OCI-LY1 (cell line): ENCODE results near the gene ARPP21.
A peak's percentile ranks its signal among the peaks of the same experiment; 100 is the strongest.

Experiments used
- H2AFZ ChIP-seq: fragments of 200-600 bp; sonication (generic), shearing (Covaris generic); 2 replicates; pipeline ENCODE4 v1.6.0; 2014; ENCODE audit warnings: antibody characterized with exemption, mild to moderate bottlenecking, low read length
- H3F3A ChIP-seq: fragments of 200-600 bp; sonication (generic), shearing (Covaris generic); 2 replicates; pipeline ENCODE4 v1.6.0; 2014; ENCODE audit warnings: mild to moderate bottlenecking, antibody characterized with exemption, low read length, moderate library complexity; ENCODE audit not compliant: insufficient read depth
- H3K27ac ChIP-seq: fragments of 200-600 bp; sonication (generic); 2 replicates; pipeline ENCODE4 v1.5.1; 2014; ENCODE audit warnings: low read length, mixed run types, mild to moderate bottlenecking, low read depth; ENCODE audit not compliant: poor library complexity, severe bottlenecking
- H3K27me3 ChIP-seq: fragments of 200-600 bp; sonication (generic); 2 replicates; pipeline ENCODE4 v1.6.0; 2014; ENCODE audit warnings: antibody characterized with exemption, mild to moderate bottlenecking, low read length, moderate library complexity; ENCODE audit not compliant: insufficient read depth
- H3K36me3 ChIP-seq: fragments of 200-600 bp; sonication (generic); 2 replicates; pipeline ENCODE4 v1.6.1; 2014; ENCODE audit warnings: mild to moderate bottlenecking, antibody characterized with exemption, low read length, moderate library complexity, mixed read lengths; ENCODE audit not compliant: insufficient read depth
- H3K4me1 ChIP-seq: fragments of 200-600 bp; sonication (generic); 2 replicates; pipeline ENCODE4 v1.5.1; 2014; ENCODE audit warnings: mild to moderate bottlenecking, low read length, moderate library complexity; ENCODE audit not compliant: insufficient read depth, severe bottlenecking
- H3K4me2 ChIP-seq: fragments of 200-600 bp; sonication (generic), shearing (Covaris generic); 2 replicates; pipeline ENCODE4 v1.6.1; 2014; ENCODE audit warnings: low read length
- H3K4me3 ChIP-seq: fragments of 200-600 bp; sonication (generic); 2 replicates; pipeline ENCODE4 v1.5.1; 2014; ENCODE audit warnings: low read length, low read depth, mild to moderate bottlenecking, mixed read lengths; ENCODE audit not compliant: poor library complexity, severe bottlenecking
- H3K79me2 ChIP-seq: fragments of 200-600 bp; shearing (Covaris generic); 2 replicates; pipeline ENCODE4 v1.6.1; 2016; ENCODE audit warnings: mixed run types, low read length, mixed read lengths; ENCODE audit not compliant: insufficient read depth
- H3K9ac ChIP-seq: fragments of 200-600 bp; sonication (generic), shearing (Covaris generic); 2 replicates; pipeline ENCODE4 v1.6.1; 2014; ENCODE audit warnings: mild to moderate bottlenecking, low read length, mixed read lengths
- H3K9me2 ChIP-seq: fragments of 200-600 bp; sonication (generic), shearing (Covaris generic); 2 replicates; pipeline ENCODE4 v1.6.1; 2014; ENCODE audit warnings: low read depth, mild to moderate bottlenecking, low read length, mixed read lengths
- H3K9me3 ChIP-seq: fragments of 200-600 bp; shearing (Covaris generic); 2 replicates; pipeline ENCODE4 v1.6.1; 2014; ENCODE audit warnings: low read length, mixed read lengths
- H4K20me1 ChIP-seq: fragments of 200-600 bp; sonication (generic), shearing (Covaris generic); 2 replicates; pipeline ENCODE4 v1.6.0; 2016; ENCODE audit warnings: mild to moderate bottlenecking, low read length; ENCODE audit not compliant: insufficient read depth
- EZH2 ChIP-seq: fragments of 200-600 bp; sonication (generic), shearing (Covaris generic); IDR thresholded peaks from 2 replicates; pipeline ENCODE4 v1.8.0; 2017; ENCODE audit warnings: borderline replicate concordance, mixed run types, mild to moderate bottlenecking, antibody characterized with exemption, low read length, moderate library complexity, mixed read lengths
- TF ChIP-seq, protein P1 (sequence below): fragments of 200-600 bp; sonication (generic), shearing (Covaris generic); IDR thresholded peaks from 2 replicates; pipeline ENCODE4 v1.5.1; 2017; ENCODE audit warnings: mild to moderate bottlenecking, antibody characterized with exemption, low read length, moderate library complexity, mixed read lengths

The ARPP21 gene

DNA sequence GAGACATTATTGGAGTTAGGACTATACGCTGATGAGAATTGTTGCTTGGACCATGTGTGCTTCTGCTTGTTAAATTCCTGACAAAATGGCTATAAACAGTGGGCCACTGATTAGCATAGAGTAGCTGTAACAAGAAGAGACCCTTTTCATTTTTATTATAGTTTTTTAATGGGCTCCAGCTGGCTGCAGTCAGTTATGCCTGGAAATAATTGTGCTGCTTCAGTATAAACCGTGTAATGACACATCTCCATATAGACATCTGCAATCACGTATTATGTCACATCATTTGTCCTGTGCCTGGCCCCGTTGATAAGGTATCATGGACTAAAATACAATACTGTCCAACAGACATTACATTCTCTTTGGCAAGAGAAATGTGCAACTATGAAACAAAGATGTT, 50.9 kb downstream of the ARPP21 start:
- no peak overlapping the region for H3K9ac ChIP-seq
- H4K20me1 ChIP-seq, result no peaks in the 10 kb centered on the region
- H3F3A ChIP-seq, result no peaks in the 10 kb centered on the region
- H3K4me2 ChIP-seq, result no peak overlapping the region
- H3K27ac ChIP-seq, result no peak overlapping the region
- peaks cover 92% of the 10 kb centered on the region for H3K36me3 ChIP-seq
- H3K4me1 ChIP-seq, result peaks cover 50% of the 10 kb centered on the region
- TF ChIP-seq, protein P1, sequence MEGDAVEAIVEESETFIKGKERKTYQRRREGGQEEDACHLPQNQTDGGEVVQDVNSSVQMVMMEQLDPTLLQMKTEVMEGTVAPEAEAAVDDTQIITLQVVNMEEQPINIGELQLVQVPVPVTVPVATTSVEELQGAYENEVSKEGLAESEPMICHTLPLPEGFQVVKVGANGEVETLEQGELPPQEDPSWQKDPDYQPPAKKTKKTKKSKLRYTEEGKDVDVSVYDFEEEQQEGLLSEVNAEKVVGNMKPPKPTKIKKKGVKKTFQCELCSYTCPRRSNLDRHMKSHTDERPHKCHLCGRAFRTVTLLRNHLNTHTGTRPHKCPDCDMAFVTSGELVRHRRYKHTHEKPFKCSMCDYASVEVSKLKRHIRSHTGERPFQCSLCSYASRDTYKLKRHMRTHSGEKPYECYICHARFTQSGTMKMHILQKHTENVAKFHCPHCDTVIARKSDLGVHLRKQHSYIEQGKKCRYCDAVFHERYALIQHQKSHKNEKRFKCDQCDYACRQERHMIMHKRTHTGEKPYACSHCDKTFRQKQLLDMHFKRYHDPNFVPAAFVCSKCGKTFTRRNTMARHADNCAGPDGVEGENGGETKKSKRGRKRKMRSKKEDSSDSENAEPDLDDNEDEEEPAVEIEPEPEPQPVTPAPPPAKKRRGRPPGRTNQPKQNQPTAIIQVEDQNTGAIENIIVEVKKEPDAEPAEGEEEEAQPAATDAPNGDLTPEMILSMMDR, result no peak
- TF ChIP-seq EZH2, result no peak
- H2AFZ ChIP-seq, result no peak overlapping the region
- H3K27me3 ChIP-seq, result no peaks in the 10 kb centered on the region
- H3K9me3 ChIP-seq, result no peaks in the 10 kb centered on the region
- H3K9me2 ChIP-seq, result no peaks in the 10 kb centered on the region
- 0 out of 2 replicates have a peak, but pooled peaks cover 5% of the 10 kb centered on the region for H3K79me2 ChIP-seq
- H3K4me3 ChIP-seq, result no peak overlapping the region

DNA sequence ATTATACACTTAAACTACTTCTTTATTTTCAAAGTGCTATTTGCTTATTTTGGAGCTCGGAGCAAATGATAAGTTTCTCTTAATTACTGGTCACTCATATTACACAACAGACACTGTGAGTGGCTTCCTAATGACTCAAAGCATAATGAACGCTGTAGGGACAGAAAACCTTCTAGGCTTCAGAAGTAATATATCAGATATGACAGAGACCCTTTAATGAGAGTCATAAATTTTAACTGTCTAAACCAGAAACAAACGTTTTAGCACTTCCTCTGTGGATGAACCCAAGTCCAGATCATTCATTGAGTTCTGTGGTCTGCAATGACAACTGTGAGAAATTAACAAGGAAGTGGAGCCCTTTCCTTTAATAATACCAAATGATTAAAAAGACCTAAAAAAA, 66.6 kb downstream of the ARPP21 start:
- H3K79me2 ChIP-seq, result no peaks in the 10 kb centered on the region
- no peak overlapping the region for H3K9ac ChIP-seq
- H4K20me1 ChIP-seq, result no peaks in the 10 kb centered on the region
- H3K27me3 ChIP-seq, result no peaks in the 10 kb centered on the region
- peaks cover 83% of the 10 kb centered on the region for H3K36me3 ChIP-seq
- peak overlapping the region; percentile 17 for H3K27ac ChIP-seq
- no peaks in the 10 kb centered on the region; the same call in 1 of the 2 replicates for H3F3A ChIP-seq
- H3K4me1 ChIP-seq, result peaks cover 39% of the 10 kb centered on the region
- H3K4me2 ChIP-seq, result no peak overlapping the region
- H3K4me3 ChIP-seq, result no peak overlapping the region
- H3K9me2 ChIP-seq, result no peaks in the 10 kb centered on the region
- H3K9me3 ChIP-seq, result no peaks in the 10 kb centered on the region
- TF ChIP-seq EZH2, result no peak
- TF ChIP-seq, protein P1, result no peak
- H2AFZ ChIP-seq, result no peak overlapping the region

- Histone ChIP-seq H3K4me2 (no peak overlapping the region), H3K9me3 (no peaks in the 10 kb centered on the region), H3K27ac (peak overlapping the region; percentile 37), H3K9ac (no peak overlapping the region), H2AFZ (no peak overlapping the region), H3K79me2 (no peaks in the 10 kb centered on the region), H3K4me3 (no peak overlapping the region), H3K9me2 (no peaks in the 10 kb centered on the region), H3F3A (no peaks in the 10 kb centered on the region; the same call in 1 of the 2 replicates), H3K27me3 (no peaks in the 10 kb centered on the region), H4K20me1 (no peaks in the 10 kb centered on the region), H3K36me3 (peaks cover 89% of the 10 kb centered on the region), H3K4me1 (peaks cover 39% of the 10 kb centered on the region)
- TF ChIP-seq, protein P1, result no peak
- TF ChIP-seq EZH2, result no peak
Observed at GRCh38 chr3:35707904-35708303, 68.6 kb downstream of the ARPP21 start.
